Hindlimb muscle (tissue), 1 donor: ENCODE results near the gene SELENOI. TPM values are rescaled to one million over a fixed set of nuclear protein-coding genes. Genes with fewer than 3 reads are reported as not detected.
A peak's percentile ranks its signal among the peaks of the same experiment; 100 is the strongest.
"Not testable (repeated sequence)": the region's sequence is repeated elsewhere in the genome, so short reads cannot be mapped to it uniquely, and the experiment has no call there.

Source experiments
- DNase-seq: peaks from one replicate; pipeline ENCODE4 v3.0.0-alpha.2; 2013
- polyA plus RNA-seq: library from polyadenylated mRNA; unstranded; fragments of 120-200 nt; gene quantifications from one replicate; pipeline ENCODE4 v1.2.1, GENCODE V29; 2013; ENCODE audit not compliant: insufficient read length

Gene SELENOI
- 9.3 TPM for polyA plus RNA-seq

DNA sequence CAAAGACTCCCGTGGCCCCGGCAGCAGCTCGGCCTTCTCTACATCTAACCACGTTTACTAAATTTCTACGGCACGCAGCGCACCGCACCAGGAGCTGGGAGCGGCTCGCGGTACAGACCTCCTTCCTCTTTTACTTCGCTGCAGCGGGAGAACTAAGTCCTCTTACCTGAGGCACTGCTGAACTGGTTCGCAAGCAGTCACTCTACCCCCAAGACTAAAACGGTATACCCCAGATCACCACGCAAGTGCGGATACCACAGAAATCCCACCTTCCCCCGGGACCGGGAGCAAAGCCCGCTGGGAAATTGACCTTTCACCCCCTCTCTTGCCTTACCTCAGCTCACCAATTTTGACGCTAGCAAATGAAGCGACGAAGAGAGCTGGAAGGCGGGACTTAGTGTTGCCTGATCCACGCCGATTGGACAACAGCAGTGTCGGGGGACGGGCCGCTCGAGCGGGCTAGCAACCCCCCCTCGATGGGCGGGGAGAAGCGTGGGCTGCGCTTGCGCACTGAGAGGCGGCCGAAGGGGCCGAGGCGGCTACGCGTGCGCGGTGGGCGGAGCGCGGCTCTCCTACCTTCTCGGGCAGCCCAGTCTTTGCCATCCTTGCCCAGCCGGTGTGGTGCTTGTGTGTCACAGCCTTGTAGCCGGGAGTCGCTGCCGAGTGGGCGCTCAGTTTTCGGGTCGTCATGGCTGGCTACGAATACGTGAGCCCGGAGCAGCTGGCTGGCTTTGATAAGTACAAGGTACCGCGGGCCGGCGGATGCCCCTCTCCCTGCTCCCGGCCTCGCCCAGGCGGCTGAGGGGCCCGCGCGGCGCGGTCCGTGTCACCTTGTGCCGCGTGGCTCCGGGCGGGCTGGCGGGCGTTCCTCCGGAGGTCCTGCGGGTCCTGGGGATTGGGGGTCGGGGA is at the start of gene SELENOI:
TSS of gene SELENOI (plus strand) at position 599 of the 909 bp plus-strand sequence. CDS start at position 689, 90 bp downstream.
- peak; percentile 99 for DNase-seq

DNA sequence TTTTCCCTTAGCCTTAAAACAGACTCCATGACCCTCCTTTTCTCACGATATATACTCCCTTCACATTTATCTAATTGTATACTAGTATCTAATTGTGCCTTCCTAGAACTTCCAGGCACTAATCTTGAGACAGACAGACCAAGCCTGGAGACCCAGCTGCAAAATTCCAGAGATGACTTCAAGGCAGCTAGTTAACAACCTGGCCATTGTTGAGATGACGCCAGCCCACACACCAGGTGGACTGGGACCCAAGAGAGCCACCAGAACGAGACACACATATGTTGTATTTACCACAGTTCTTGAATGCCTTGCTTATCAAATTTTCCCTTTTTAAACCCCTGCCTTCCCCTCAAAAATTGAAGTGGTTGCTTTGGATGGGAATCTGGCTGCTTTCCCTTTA is 48.9 kb upstream of the SELENOI start:
- no peak for DNase-seq

DNA sequence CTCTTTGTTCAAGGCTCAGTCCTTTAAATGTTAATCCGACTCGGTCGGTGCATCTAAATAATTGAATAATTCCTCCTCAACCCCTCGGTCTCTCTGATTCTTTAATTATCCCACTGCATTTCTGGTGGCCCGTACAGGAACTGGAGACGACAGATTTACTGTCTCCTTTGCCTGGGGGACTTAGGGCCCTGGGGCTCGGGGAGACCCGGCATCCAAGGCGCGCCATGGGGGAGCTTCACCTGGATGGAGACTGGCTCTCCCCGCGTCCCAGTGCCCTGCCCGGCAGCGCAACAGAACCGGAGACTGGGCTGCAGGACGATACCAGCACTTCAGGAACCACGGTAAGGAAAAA is 47.7 kb upstream of the SELENOI start:
- DNase-seq: no peak

GRCh38 chr2:26298638-26299393 is 47.1 kb upstream of the SELENOI start:
- peak; percentile 47 for DNase-seq

GRCh38 chr2:26299471-26300101 is 46.4 kb upstream of the SELENOI start:
- DNase-seq: peak; percentile 59

DNA sequence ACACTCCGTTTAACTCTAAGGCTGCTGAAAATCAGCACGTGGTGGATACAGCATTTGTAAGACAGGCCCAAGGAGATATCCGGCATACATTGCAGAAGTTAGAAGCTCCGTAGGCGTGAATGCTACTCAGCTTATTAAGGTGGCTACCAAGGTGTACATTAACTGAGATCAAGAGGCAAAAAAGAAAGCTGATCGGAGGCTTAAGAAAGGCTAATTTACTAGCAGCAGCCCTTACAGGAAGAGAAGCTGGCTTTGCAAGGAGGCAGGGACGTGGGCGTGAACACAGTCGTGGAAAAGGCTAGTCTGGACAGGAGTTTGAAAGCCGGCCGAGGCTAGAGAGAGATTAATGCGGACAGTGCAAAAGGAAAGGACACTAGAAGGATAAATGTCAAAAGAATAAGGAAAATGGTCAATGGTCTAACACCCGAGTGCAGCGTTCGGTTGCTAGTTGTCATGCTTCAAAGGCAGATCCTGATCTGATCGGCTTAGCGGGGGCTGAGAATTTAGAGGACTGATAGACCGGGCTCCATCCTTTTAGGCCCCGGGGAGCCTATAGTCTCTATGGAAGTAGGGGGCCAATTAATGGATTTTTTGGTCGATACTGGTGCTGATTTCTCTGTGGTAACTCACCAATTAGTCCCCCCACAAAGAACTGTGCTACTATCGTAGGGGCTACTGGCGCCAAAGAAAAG is 45.6 kb upstream of the SELENOI start:
- DNase-seq: peak; percentile 36

GRCh38 chr2:26302846-26303245 is 43.1 kb upstream of the SELENOI start:
- no peak for DNase-seq

- DNase-seq: not testable (repeated sequence)
Measured at GRCh38 chr2:26305094-26305493, 40.8 kb upstream of the SELENOI start.

- DNase-seq: no peak
Measured at GRCh38 chr2:26305540-26305939, 40.4 kb upstream of the SELENOI start.

- DNase-seq: no peak
Measured at GRCh38 chr2:26309921-26310320, 36.0 kb upstream of the SELENOI start.

DNA sequence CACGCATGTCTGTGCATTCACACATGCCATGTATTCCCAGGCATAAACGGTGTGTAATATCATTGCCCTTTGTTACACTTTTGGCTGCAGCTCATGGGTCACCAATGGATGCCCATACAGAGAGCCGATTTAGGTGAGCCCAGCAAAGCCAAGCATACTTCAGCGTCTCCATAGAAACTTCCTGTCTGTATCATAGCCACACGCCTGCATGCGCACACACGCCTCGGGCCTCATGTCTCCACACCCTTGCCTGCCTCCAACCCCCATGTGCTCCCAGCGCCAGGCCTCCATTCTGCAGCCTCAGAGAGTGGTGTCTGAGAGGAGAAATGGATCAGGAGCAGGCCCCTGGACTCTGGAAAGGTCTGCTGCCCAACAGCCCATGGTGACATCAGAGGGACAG is 33.5 kb upstream of the SELENOI start:
- no peak for DNase-seq

- no peak for DNase-seq
Measured at GRCh38 chr2:26313446-26313845, 32.5 kb upstream of the SELENOI start.

- no peak for DNase-seq
Measured at GRCh38 chr2:26314243-26314642, 31.7 kb upstream of the SELENOI start.

DNA sequence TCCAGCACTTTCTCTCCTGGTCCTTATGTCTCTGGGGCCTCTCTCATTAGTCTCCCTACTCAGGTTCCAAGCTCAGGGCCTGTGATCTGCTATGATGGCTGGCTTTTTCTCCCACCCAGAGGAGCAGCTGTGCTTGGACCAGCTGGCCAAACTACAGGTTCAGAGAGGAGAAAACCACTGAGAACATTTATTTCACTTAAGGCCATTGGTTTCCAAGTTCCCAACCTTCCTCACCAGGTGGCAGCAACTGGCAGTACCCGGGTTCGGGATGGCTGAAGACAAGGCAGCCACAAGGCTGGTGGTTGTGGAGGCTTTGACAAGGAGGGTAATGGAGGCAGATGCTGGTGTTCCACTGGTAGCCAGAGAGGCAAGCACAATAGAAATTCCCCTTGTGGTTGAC is 29.9 kb upstream of the SELENOI start:
- no peak for DNase-seq

- DNase-seq: no peak
Measured at GRCh38 chr2:26316845-26317244, 29.1 kb upstream of the SELENOI start.

DNA sequence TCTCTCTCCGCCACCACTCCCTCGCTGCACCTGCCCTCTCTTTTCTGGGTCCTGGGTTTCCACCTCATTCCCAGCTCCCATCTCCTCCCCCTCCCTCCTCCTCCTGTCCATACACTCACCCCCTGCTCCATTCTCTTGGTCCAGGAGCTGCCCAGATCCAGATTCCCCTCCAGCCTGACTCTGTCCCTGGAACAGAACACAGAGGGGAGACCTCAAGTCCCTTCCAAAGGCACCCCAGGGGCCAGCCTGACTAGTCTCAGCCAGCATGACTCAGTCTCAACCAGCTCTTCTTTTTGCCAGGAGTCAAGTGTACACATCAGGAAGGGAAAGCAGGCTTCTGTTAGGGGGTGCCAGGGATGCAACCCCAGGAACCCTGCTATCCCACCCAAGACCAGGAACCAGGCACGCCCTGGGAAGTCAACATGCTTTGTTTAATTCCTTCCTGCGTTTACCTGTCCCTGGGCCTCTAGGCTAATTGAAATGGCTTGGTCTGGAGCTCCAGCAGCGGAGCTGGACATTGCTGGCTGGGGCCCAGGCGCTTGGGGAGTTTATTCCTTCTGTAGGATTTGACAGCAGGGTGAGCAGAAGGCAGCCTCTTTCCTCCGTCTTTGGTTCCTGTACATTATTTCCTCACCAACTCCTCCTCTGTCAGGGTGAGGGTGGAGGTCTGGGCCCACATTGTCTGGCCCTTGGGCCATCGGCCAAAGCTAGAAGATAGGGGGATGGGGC is 28.4 kb upstream of the SELENOI start:
- no peak for DNase-seq

DNA sequence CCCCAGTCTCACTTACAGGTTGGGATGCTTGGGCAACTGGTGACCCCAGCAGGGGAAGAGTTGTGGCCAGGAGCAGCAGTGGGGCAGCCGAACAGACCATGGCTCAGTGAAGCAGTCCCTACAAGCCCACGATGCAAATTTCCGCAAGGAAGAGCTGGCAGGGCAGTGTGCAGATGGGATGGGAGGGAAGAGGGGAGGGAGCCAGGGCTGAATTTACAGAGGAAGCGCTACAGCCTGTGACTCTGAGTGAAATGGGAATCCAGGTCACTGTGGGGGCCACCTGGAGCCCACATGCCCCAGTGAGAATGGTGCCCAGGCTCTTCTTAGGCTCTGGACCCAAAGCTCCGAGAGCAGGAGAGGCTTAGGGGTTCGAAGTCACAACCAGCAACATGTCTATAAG is 27.0 kb upstream of the SELENOI start:
- no peak for DNase-seq

GRCh38 chr2:26324479-26324878 is 21.5 kb upstream of the SELENOI start:
- not testable (repeated sequence) for DNase-seq

DNA sequence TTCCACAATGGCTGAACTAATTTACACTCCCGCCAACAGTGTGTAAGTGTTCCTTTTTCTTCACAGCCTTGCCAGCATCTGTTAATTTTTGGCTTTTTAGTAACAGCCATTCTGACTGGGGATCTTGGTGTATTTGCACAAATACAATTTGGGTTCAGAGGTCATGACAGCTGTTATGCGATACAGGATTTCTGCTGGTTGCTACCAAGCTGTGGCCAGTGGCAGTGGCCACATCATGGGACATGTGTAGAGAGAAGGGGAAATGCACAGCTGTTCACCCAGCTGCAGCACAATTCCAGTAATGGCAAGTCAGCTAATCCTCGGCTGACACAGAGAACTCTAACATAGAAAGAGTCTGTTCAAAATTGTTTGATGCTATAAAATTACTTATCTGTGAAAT is 21.0 kb upstream of the SELENOI start:
- DNase-seq: no peak

- DNase-seq: no peak
Measured at GRCh38 chr2:26325851-26326250, 20.1 kb upstream of the SELENOI start.

DNA sequence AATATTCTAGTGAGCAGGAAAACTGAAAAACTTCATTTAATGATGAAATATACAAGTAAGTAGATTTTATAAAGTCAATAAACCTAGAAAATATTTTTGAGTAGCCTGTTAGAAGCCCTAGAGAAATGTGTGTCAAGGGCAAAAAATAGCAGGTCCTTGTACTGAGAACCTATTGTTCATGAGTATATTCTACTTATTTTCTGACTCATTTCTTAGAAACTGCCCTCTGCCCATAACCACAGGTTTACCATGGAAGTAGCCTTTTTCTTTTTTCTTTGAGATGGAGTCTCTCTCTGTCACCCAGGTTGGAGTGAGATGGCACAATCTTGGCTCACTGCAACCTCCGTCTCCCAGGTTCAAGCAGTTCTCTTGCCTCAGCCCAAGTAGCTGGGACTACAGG is 19.4 kb upstream of the SELENOI start:
- DNase-seq: no peak
